MM.1S (cell line): Measurements from ENCODE around the gene FAM219A.
"Not testable (repeated sequence)": the region's sequence is repeated elsewhere in the genome, so short reads cannot be mapped to it uniquely, and the experiment has no call there.

ENCODE experiments used
- DNase-seq: peaks from one replicate; pipeline ENCODE4 v3.0.0-alpha.2; 2015
- H2AFZ ChIP-seq: fragments of 300-600 bp; sonication (generic); 2 replicates; pipeline ENCODE4 v1.6.0; 2016; ENCODE audit warnings: antibody characterized with exemption, low read length
- H3F3A ChIP-seq: fragments of 300-600 bp; sonication (generic); 2 replicates; pipeline ENCODE4 v1.6.1; 2016; ENCODE audit warnings: mild to moderate bottlenecking, antibody characterized with exemption, low read length, moderate library complexity, mixed read lengths; ENCODE audit not compliant: insufficient read depth
- H3K27ac ChIP-seq: fragments of 300-600 bp; sonication (generic); 2 replicates; pipeline ENCODE4 v1.5.1; 2016; ENCODE audit warnings: mild to moderate bottlenecking, low read length
- H3K27me3 ChIP-seq: fragments of 300-600 bp; sonication (generic); replicated peaks from 2 replicates; pipeline ENCODE4 v1.6.0; 2016; ENCODE audit warnings: low read length; ENCODE audit not compliant: insufficient read depth
- H3K36me3 ChIP-seq: fragments of 300-600 bp; sonication (generic); replicated peaks from 2 replicates; pipeline ENCODE4 v1.6.1; 2016; ENCODE audit warnings: mild to moderate bottlenecking, low read length, mixed read lengths; ENCODE audit not compliant: insufficient read depth
- H3K4me1 ChIP-seq: fragments of 300-600 bp; sonication (generic); 2 replicates; pipeline ENCODE4 v1.6.1; 2016; ENCODE audit warnings: low read length, mixed read lengths
- H3K4me2 ChIP-seq: fragments of 300-600 bp; sonication (generic); 2 replicates; pipeline ENCODE4 v1.6.0; 2016; ENCODE audit warnings: low read depth, low read length
- H3K4me3 ChIP-seq: fragments of 300-600 bp; sonication (generic); 2 replicates; pipeline ENCODE4 v1.5.1; 2016; ENCODE audit warnings: low read length, mixed read lengths
- H3K79me2 ChIP-seq: fragments of 300-600 bp; sonication (generic); 2 replicates; pipeline ENCODE4 v1.6.1; 2016; ENCODE audit warnings: mixed run types, low read length, mixed read lengths
- H3K9ac ChIP-seq: fragments of 300-600 bp; sonication (generic); 2 replicates; pipeline ENCODE4 v1.6.1; 2016; ENCODE audit warnings: low read length, mixed read lengths
- H3K9me2 ChIP-seq: fragments of 300-600 bp; sonication (generic); replicated peaks from 2 replicates; pipeline ENCODE4 v1.6.1; 2016; ENCODE audit warnings: mild to moderate bottlenecking, low read length, mixed read lengths; ENCODE audit not compliant: insufficient read depth
- H3K9me3 ChIP-seq: fragments of 300-600 bp; sonication (generic); replicated peaks from 2 replicates; pipeline ENCODE4 v1.6.1; 2016; ENCODE audit warnings: mild to moderate bottlenecking, low read length, mixed read lengths; ENCODE audit not compliant: insufficient read depth
- H4K20me1 ChIP-seq: fragments of 300-600 bp; sonication (generic); 2 replicates; pipeline ENCODE4 v1.6.1; 2016; ENCODE audit warnings: mild to moderate bottlenecking, low read length, moderate library complexity, mixed read lengths; ENCODE audit not compliant: insufficient read depth
- CTCF ChIP-seq: fragments of 300-600 bp; sonication (generic); IDR thresholded peaks from 2 replicates; pipeline ENCODE4 v1.5.1; 2016; ENCODE audit warnings: antibody characterized with exemption, low read length, mixed read lengths
- EZH2 ChIP-seq: fragments of 300-600 bp; sonication (generic); optimal IDR thresholded peaks from 2 replicates; pipeline ENCODE3; 2017; ENCODE audit warnings: low read depth, mild to moderate bottlenecking, antibody characterized with exemption, low read length, mixed read lengths
- EZH2phosphoT487 ChIP-seq: fragments of 300-600 bp; sonication (generic); IDR thresholded peaks from 2 replicates; pipeline ENCODE4 v1.6.1; 2018; ENCODE audit warnings: antibody characterized with exemption, low read length

FAM219A gene

GRCh38 chr9:34443533-34443932, 14.8 kb downstream of the FAM219A start:
- TF ChIP-seq CTCF, result no peak
- no peak for TF ChIP-seq EZH2
- no peak for TF ChIP-seq EZH2phosphoT487
- H3K9me2 ChIP-seq, result no peaks in the 10 kb centered on the region
- H3K79me2 ChIP-seq, result peaks cover 8% of the 10 kb centered on the region
- H2AFZ ChIP-seq, result no peak overlapping the region
- no peak overlapping the region for H3K4me3 ChIP-seq
- no peak overlapping the region for H3K27ac ChIP-seq
- H3K27me3 ChIP-seq, result no peaks in the 10 kb centered on the region
- H3K9ac ChIP-seq, result no peak overlapping the region
- no peaks in the 10 kb centered on the region for H3K4me1 ChIP-seq
- no peak for DNase-seq
- no peaks in the 10 kb centered on the region for H3F3A ChIP-seq
- 0 out of 2 replicates have a peak, but pooled peaks cover 4% of the 10 kb centered on the region for H4K20me1 ChIP-seq
- H3K36me3 ChIP-seq, result no peaks in the 10 kb centered on the region
- H3K9me3 ChIP-seq, result no peaks in the 10 kb centered on the region
- no peak overlapping the region for H3K4me2 ChIP-seq

GRCh38 chr9:34442770-34443169, 15.6 kb downstream of the FAM219A start:
- no peak overlapping the region for H2AFZ ChIP-seq
- H3K27me3 ChIP-seq, result no peaks in the 10 kb centered on the region
- no peak overlapping the region for H3K9ac ChIP-seq
- no peak overlapping the region for H3K4me2 ChIP-seq
- no peak overlapping the region for H3K27ac ChIP-seq
- no peak overlapping the region for H3K4me3 ChIP-seq
- H3K79me2 ChIP-seq, result peaks cover 6% of the 10 kb centered on the region; the same call in 1 of the 2 replicates
- no peaks in the 10 kb centered on the region for H3F3A ChIP-seq
- no peaks in the 10 kb centered on the region for H3K4me1 ChIP-seq
- H3K36me3 ChIP-seq, result no peaks in the 10 kb centered on the region
- TF ChIP-seq EZH2phosphoT487 (no peak), CTCF (no peak), EZH2 (no peak)
- H3K9me3 ChIP-seq, result no peaks in the 10 kb centered on the region
- no peak for DNase-seq
- no peaks in the 10 kb centered on the region for H3K9me2 ChIP-seq
- H4K20me1 ChIP-seq, result 0 out of 2 replicates have a peak, but pooled peaks cover 4% of the 10 kb centered on the region

GRCh38 chr9:34440017-34440416, 18.4 kb downstream of the FAM219A start:
- Histone ChIP-seq H3K9me3 (no peaks in the 10 kb centered on the region), H3K27ac (no peak overlapping the region), H3K27me3 (no peaks in the 10 kb centered on the region), H2AFZ (no peak overlapping the region), H4K20me1 (no peaks in the 10 kb centered on the region), H3F3A (no peaks in the 10 kb centered on the region), H3K4me1 (no peaks in the 10 kb centered on the region), H3K36me3 (no peaks in the 10 kb centered on the region), H3K4me2 (no peak overlapping the region), H3K4me3 (no peak overlapping the region), H3K9me2 (no peaks in the 10 kb centered on the region), H3K79me2 (no peaks in the 10 kb centered on the region), H3K9ac (no peak overlapping the region)
- no peak for TF ChIP-seq CTCF
- no peak for TF ChIP-seq EZH2
- no peak for TF ChIP-seq EZH2phosphoT487
- DNase-seq, result no peak

- H3K9me3 ChIP-seq, H2AFZ ChIP-seq, H3K9me2 ChIP-seq, H3K9ac ChIP-seq, H3K4me2 ChIP-seq, H3K27ac ChIP-seq, H3K4me1 ChIP-seq, H3K4me3 ChIP-seq, H4K20me1 ChIP-seq, H3K27me3 ChIP-seq, DNase-seq, H3F3A ChIP-seq, H3K79me2 ChIP-seq, H3K36me3 ChIP-seq: not testable (repeated sequence)
Measured at GRCh38 chr9:34438465-34438864, 19.9 kb downstream of the FAM219A start.

- not testable (repeated sequence) for H4K20me1 ChIP-seq, H3K9ac ChIP-seq, H3K4me3 ChIP-seq, H3K4me2 ChIP-seq, H3K27ac ChIP-seq, H3K4me1 ChIP-seq, H3K9me2 ChIP-seq, H3F3A ChIP-seq, DNase-seq, H3K9me3 ChIP-seq, H3K36me3 ChIP-seq, H3K27me3 ChIP-seq, H2AFZ ChIP-seq, H3K79me2 ChIP-seq
Measured at GRCh38 chr9:34437926-34438307, 20.5 kb downstream of the FAM219A start.
